IPS-NIHi7 (cell line): ENCODE results near the gene ORAI2.

Experiments used
- DNase-seq: peaks from one replicate; pipeline ENCODE4 v3.0.0; 2012; ENCODE audit warnings: mixed read lengths; ENCODE audit errors: extremely low spot score

ORAI2 gene

GRCh38 chr7:102415685-102416225, 17.6 kb upstream of the ORAI2 start:
- DNase-seq, result no peak

- no peak for DNase-seq
Measured at GRCh38 chr7:102416406-102416805, 17.0 kb upstream of the ORAI2 start.

DNA sequence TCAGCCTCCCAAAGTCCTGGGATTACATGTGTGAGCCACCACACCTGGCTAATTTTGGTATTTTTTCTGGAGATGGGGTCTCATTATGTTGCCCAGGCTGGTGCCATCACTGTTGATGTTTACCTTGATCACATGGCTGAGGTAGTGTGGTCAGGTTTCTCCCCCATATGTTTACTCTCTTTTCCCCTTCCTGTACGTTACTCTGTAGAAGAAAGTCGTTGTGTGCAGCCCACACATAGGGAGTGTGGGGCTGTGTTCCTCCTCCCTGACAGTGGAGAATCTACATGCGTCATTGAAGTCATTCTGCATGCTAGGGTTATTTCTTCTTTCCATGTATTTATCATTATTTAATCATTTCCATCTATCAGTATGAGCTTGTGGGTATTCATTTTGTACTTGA, 16.3 kb upstream of the ORAI2 start:
- no peak for DNase-seq

- DNase-seq, result no peak
Measured at GRCh38 chr7:102418592-102418991, 14.8 kb upstream of the ORAI2 start.

- DNase-seq, result no peak
Measured at GRCh38 chr7:102421706-102422240, 11.6 kb upstream of the ORAI2 start.

- no peak for DNase-seq
Measured at GRCh38 chr7:102424129-102424551, 9.2 kb upstream of the ORAI2 start.

- DNase-seq, result no peak
Measured at GRCh38 chr7:102424787-102425218, 8.6 kb upstream of the ORAI2 start.

- DNase-seq, result no peak
Measured at GRCh38 chr7:102425639-102426267, 7.6 kb upstream of the ORAI2 start.

- no peak for DNase-seq
Measured at GRCh38 chr7:102426268-102427018, 6.9 kb upstream of the ORAI2 start.

- no peak for DNase-seq
Measured at GRCh38 chr7:102427019-102427405, 6.4 kb upstream of the ORAI2 start.

DNA sequence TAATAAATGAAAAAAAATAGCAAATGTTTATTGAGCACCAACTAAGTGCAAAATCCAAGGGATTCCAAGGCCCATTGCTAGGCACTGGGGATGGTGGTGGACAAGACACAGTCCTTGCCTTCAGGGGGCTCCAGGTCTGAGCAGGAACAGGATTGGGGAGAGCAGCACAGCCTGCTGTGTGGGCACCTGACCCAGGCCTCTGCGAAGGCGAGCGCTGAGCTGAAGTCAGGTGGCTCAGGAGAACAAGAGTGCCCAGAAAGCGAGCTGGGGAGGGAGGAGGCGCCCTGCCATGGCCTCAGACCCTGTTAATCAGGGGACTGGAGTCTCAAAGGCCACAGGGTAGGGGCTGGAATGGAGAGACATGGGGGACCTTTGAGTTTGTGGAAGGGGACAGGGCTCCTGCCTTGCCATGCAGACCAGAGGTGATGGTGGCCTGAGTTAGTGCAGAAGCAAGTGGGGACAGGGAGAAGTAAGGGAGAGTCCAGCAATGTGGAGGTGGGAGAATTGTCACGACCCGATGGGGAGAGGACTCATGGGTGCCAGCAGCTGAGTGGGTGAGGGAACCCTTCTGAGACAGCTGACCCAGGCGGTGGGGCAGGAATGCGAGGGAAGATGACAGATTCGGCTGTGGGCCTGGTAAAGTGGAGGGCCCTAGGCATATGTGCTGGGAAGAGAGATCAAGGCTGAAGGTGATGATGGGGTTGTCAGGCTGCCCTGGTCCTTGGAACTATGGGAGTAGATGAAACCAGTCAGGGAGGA, 4.1 kb upstream of the ORAI2 start:
- DNase-seq, result no peak

DNA sequence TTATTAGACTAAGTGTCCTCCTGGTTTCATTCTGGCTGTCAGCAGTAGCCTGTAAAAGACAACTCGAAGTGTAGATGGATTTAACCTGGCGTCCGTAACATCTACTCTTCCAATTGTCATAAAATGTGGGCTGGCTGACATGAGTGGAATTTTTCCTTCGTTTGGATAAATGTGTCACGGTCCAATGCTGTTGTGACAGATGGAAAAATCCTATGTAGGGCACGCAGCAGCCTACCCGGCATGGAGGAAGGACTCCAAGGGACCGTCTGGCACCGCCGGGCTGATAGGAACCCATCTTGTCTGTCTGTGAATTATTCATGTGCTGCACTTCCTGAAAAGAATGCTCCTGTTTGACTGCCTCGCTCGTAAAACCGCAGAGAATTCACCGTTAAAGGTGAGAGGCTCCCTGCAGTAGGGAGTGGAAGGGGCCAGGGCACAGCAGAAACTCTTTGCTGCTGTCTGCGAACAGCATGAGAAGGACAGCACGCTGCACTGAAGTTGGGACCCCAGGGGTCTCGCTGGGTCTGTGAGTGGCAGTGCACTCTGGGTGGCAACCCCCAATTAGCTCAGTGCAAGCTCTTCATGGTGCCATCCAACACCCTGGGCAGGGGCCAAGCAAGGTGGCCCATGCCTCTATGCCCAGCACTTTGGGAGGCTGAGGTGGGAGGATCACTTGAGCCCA, 1.6 kb upstream of the ORAI2 start:
- no peak for DNase-seq

- DNase-seq, result peak; percentile 35
Measured at GRCh38 chr7:102432442-102433218, 745 bp upstream of the ORAI2 start.

DNA sequence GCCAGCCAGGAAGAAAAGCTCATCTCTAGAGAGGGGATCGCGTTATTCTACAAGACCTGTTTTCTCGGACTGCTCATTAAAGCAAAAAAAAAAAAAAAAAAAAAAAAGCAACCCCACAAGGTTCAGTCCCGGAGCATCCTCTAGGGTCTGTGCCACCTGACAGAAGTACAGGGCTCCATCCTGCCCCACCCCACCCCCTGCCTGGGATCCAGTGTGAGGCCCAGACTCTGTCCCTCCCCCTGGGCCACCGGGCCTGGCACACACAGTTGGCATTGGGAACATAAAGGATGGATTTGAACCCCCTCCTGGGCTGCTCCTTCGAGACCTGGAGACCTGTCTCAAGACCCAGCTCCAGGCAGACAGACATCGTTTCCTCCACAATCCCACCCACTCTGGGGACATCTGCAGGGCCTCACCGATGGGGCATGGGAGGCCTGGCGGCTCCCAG, 688 bp downstream of the ORAI2 start:
- peak; percentile 16 for DNase-seq

GRCh38 chr7:102436118-102436517, 2.7 kb downstream of the ORAI2 start:
- no peak for DNase-seq

DNA sequence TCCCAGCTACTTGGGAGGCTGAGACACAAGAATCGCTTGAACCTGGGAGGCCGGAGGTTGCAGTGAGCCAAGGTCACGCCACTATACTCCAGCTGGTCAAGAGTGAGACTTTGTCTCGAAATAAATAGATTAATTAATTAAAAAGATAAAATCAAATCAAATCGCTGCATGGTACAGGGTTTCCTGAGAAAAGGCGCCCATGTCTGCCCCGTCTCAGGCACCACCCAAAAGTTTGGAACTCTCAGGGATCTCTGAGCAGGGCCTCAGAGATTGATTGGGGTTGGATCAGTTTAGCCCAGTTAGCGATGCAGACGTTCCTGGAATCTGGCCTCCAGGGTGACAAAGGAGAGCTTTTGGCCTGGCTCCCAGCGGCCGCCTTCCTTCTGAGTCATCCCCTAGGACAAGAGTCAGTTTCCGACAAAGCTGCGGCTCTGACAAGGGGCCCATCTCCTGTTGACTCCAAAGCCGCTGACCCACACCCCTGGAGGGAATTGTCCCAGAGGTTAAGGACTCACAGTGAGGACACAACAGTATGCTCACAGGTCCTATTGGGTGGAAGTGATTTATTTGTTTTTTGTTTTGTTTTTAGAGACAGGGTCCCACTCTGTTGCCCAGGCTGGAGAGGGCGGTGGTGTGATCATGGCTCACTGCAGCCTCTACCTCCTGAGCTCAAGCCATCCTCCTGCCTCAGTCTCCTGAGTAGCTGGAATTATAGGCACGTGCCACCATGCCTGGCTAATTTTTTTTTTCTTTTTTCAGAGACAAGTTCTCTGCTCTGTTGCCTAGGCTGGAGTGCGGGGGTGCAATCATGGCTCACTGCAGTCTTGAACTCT, 6.8 kb downstream of the ORAI2 start:
- DNase-seq, result peak; percentile 73

DNA sequence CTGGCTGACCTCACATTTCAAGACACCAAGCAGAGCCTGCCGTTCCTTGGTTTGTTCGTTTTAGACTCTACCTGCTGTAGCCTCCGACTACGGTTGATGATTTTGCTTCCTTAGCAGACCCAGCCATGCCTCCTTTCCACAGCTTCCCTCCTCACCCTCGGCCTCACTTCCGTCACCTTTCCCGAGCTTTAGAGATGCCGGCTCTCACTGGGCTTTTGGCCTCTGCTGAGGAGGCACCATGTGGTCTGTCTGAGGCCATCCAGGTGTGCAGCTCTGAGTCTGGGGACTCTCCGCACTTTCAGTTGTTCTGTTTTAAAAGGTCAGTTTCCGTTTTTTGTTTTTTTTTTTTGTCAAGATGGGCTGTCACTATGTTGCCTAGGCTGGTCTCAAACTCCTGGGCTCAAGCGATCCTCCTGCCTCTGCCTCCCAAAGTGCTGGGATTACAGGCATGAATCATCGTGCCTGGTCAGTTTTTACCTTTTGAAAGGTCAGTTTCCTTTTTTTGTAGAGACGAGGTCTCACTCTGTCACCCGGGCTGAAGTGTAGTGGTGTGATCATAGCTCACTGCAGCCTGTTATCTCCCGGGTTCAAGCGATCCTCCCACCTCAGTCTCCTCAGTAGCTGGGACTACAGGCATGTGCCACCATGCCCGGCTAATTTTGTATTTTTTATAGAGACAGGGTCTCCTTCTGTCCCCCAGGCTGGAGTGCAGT, 11.7 kb downstream of the ORAI2 start:
- no peak for DNase-seq

GRCh38 chr7:102445674-102446071, 12.3 kb downstream of the ORAI2 start:
- DNase-seq, result no peak
